ENCODE data around the gene TSHZ1.

- TF ChIP-seq CTCF (IDR thresholded peaks at IDR 0.05; ENCODE audit: low read depth, low read length) = no peak
- TF ChIP-seq EZH2phosphoT487 (IDR thresholded peaks at IDR 0.05; ENCODE audit: low read depth) = no peak
These were observed 9.9 kb upstream of the TSHZ1 start for GRCh38 chr18:75200605-75201280.

Measured in OCI-LY3 (cell line).